Retina (tissue), 1 donor: ENCODE measurements around the gene ZNF460.
"Not testable (repeated sequence)": the region's sequence is repeated elsewhere in the genome, so short reads cannot be mapped to it uniquely, and the experiment has no call there.

ENCODE experiments used
- DNase-seq: peaks from one replicate; pipeline ENCODE4 v3.0.0-alpha.2; 2016

ZNF460 gene

DNA sequence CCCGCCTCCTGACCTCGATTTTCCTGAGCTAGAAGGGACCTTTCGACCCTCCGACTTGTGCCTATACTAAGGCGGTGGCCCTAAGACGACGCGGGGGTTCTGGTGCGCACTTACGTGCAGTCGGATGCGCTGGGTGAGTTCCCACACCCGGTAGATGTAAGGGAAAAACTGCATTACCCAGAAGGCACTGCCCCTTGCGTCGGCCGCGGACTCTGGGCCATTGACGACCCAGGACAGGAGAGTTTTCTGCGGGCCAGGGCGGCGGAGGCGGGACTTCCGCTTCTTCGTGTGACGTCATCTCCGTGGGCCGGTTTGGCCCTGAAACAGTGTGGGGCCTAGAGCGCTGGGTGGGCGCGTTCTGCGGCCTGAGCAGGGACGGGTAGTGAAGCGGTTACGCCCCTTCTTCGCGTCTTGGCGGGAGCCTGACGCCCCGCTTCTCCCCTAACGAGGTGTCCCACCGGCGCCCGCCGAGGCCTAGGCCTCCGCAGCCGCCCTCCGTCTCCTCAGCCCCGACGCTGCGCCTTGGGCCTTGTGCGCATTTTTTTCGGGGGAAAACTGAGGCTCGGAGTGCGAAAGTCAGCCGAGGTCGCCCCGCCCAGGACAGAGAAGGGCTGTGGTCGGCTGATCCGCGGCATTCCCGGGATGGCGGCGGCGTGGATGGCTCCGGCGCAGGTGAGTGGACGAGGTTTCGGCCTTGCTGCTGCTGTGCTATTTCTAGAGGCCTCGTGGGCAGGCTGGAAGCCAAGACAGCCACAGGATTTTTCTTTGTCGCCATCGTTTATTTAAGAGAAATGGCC is at the start of gene ZNF460:
TSS of gene ZNF460 (plus strand) at position 321 of the 797 bp plus-strand sequence. CDS start at position 643, 322 bp downstream.
- peak; percentile 99 for DNase-seq

GRCh38 chr19:57231686-57232085 is 48.6 kb upstream of the ZNF460 start:
- no peak for DNase-seq

DNA sequence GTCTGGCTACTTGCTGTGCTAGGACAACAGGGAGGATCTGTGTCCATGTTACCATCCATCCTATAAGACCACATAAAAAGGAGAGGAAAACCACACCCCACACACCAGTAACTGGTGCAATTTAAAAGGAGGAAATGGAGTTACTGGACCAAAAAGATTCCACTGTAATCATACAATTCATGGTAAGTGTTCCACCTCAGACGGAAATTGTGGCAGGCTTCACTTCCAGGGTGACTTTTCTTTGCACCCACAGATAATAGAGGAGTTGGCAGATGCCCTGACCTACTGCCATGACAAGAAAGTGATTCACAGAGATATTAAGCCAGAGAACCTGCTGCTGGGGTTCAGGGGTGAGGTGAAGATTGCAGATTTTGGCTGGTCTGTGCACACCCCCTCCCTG is 47.1 kb upstream of the ZNF460 start:
- no peak for DNase-seq

GRCh38 chr19:57239982-57240310 is 40.3 kb upstream of the ZNF460 start:
- DNase-seq, result no peak

GRCh38 chr19:57240311-57241090 is 39.8 kb upstream of the ZNF460 start, which contains the start of gene ZNF805:
TSS of gene ZNF805 (plus strand) at chr19:57240632. CDS start at chr19:57240892, 260 bp downstream.
- peak; percentile 95 for DNase-seq

GRCh38 chr19:57241176-57241575 is 39.1 kb upstream of the ZNF460 start:
- no peak for DNase-seq

DNA sequence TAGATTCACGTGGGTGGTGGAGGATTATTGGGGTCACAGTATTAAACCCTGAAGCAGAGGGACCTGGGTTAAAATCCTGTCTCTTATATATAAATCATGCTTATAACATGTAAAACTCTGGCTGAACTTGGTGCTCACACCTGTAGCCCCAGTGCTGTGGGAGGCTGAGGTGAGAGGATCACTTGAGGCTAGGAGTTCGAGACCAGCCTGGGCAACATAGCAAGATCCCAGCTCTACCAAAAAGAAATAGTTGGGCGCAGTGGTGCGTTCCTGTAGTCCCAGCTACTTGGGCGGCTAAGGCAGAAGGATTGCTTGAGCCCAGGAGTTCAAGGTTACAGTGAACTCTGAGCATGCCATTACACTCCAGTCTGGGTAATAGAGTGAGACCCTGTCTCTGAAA is 37.5 kb upstream of the ZNF460 start:
- DNase-seq, result no peak

GRCh38 chr19:57244513-57244912 is 35.8 kb upstream of the ZNF460 start:
- DNase-seq, result no peak

DNA sequence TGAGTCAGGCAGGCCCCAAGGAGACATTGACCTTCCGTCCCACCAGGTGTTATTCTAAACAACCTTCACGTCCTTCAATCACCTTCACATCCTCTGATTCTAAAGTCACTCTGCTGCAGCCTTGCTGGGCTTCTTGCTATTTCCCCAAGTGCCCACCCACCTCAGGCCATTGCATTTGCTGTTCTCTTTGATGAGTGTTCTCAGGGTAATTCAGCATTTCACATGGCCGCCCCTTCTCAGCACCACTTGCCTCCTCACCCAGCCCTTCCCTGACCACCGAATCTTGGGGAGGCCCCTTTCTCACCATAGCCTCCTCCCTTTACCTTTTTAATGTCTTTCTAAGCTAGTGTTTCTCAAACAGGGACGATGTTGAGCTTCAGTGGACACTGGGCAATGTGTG is 35.2 kb upstream of the ZNF460 start:
- no peak for DNase-seq

DNA sequence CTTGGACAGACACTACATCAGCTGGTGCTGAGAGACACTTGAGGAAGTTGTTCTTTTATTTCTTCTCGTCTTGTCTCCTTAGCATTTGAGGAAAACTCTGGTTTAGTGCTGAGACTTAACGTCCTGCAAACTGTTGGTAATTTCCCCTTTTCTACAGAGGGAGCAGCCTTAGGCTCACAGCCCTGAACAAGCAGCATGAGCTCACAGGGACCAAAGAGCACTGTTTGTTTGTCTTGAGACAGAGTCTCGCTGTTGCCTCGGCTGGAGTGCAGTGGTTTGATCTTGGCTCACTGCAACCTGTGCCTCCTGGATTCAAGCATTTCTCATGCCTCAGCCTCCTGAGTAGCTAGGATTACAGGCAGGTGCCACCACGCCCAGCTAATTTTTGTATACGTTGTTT is 34.3 kb upstream of the ZNF460 start:
- no peak for DNase-seq

GRCh38 chr19:57248646-57249045 is 31.6 kb upstream of the ZNF460 start:
- DNase-seq, result no peak

- DNase-seq, result no peak
Observed at GRCh38 chr19:57249329-57249728, 31.0 kb upstream of the ZNF460 start.

GRCh38 chr19:57253767-57254166 is 26.5 kb upstream of the ZNF460 start:
- DNase-seq, result not testable (repeated sequence)

DNA sequence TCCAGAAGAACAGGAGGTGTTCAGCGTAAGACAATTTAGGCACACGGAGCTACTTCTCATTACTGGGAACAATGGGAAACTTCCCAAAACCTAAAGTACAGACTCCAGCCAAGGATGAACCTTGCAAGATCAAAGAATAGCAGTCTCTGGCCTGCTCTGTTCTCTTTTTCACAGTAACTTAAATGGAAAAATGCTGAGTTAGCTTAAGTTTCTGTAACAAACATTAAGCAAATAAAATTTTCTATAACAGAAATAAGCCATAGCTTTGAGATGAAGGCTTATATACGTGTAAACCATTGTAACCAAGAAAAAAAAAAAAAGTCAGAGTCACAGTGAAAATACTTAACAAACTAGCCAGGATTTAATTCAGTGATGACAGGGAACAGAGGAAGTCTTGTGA is 18.2 kb upstream of the ZNF460 start:
- DNase-seq, result no peak

- DNase-seq, result no peak
Observed at GRCh38 chr19:57263244-57263741, 17.0 kb upstream of the ZNF460 start.

DNA sequence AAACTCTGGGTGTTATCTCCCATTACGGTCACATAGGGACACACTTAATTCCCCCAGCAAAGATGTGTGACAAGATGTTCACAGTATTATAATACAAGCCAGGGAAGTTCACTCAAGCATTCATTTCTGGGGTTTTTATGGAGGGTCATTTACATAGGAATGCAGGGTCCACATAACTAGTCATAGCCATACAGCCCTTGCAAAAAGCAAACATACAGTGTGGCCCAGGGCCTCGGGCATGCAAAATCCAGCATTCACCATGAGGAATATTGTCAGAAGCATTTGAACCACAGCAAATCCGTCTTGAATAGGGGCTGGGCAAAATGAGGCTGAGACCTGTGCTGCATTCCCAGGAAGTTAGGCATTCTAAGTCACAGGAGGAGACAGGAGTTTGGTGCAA is 13.0 kb upstream of the ZNF460 start:
- DNase-seq, result no peak

- DNase-seq, result no peak
Observed at GRCh38 chr19:57269515-57270250, 10.6 kb upstream of the ZNF460 start.

DNA sequence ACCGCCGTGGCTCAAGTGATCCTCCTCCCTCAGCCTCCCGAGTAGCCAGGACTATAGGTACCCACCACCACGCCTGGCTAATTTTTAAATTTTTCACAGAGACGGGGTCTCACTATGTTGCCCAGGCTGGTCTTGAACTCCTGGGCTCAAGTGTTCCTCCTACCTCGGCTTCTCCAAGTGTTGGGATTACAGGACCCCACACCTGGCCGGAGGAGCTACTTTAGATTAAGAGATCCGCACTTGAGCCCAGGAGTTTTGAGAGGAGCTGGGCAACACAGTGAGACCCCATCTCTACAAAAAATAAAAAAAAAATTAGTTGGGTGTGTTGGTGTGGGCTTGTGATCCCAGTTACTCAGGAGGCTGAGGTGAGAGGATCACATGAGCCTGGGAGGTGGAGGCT is 9.0 kb upstream of the ZNF460 start:
- no peak for DNase-seq

DNA sequence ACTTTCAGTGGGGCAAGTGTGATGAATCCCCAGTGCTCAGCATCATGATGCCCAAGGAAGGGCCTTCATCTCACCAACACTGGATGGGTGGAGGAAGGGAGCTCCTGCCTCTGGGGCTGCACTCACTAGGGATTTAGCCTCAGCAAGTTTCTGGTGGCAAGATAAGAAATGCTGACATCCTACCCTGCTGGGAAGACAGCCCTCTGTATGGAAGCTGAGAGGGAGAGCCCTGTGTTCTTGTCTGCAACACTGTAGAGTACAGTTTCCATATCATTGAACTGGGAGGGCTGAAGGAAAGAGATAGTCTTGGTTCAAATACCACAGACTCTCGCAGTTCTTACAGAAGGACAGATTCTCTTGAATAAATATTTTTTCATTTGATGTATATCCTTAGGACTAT is 7.3 kb upstream of the ZNF460 start:
- no peak for DNase-seq

GRCh38 chr19:57276430-57276829 is 3.9 kb upstream of the ZNF460 start:
- no peak for DNase-seq

GRCh38 chr19:57278481-57278880 is 1.8 kb upstream of the ZNF460 start:
- not testable (repeated sequence) for DNase-seq

DNA sequence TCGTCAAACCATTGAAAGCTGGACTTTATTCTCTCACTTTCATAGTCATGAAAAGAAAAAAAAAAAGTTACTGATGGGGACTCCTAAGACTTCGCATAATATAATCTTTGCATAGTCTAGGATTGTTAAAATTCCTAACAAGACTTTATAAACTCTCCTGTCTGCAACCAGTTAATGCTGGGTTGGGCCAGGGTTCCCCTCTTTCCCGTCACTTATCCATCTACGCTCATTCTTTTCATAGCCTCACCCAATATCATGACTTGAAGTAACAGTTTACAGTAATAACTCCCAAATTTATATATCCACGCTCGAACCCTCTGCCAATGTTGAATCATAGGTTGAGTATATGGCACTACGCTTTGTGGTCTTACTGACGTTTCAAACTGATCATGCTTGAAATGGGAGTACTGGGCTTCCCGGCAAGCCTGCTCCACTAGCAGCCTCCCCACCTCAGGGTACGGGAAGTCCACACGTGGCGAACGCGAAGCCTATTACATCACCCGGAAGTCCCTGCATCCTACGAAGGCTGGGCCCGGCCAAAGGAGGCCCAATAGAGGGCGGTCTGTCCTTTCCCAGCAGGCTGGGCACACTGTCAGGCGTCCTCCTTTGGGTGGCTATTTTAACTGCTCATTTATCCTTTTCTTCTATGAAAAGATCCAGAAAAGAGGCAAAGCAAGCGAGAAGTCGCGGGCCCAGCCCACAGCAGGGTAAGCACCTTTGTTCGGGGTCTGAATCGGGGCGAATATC is 694 bp upstream of the ZNF460 start:
- peak; percentile 94 for DNase-seq
